HepG2 (cell line): ENCODE measurements around the gene THAP5. TPM values are rescaled to one million over a fixed set of nuclear protein-coding genes. Genes with fewer than 3 reads are reported as not detected.

Source experiments
- ATF7-NPFF ChIP-seq: sonication (generic); formaldehyde crosslinking; IDR thresholded peaks from 2 replicates; pipeline ENCODE4 v1.8.1; 2023; ENCODE audit warnings: mild to moderate bottlenecking, low read depth, missing genetic modification reagents, moderate library complexity
- DMTF1 ChIP-seq: sonication (generic); formaldehyde crosslinking; IDR thresholded peaks from 2 replicates; pipeline ENCODE4 v1.4.0; 2020; ENCODE audit warnings: mild to moderate bottlenecking, missing genetic modification reagents
- DZIP1 ChIP-seq: sonication (generic); formaldehyde crosslinking; IDR thresholded peaks from 2 replicates; pipeline ENCODE4 v1.5.0; 2020; ENCODE audit warnings: mild to moderate bottlenecking, missing genetic modification reagents
- FOXK2 ChIP-seq: fragments of 450-650 bp; IDR thresholded peaks from 2 replicates; pipeline ENCODE4 v1.6.1; 2016
- GABPA ChIP-seq, 2 experiments: IDR thresholded peaks; 2 replicates each; pipeline ENCODE4 v1.6.1; 2011 to 2016; ENCODE audit warnings: low read depth in 2 of 2, low read length in 1 of 2, missing biosample characterization in 1 of 2, missing genetic modification characterization in 1 of 2
- GLI4 ChIP-seq: sonication (generic); formaldehyde crosslinking; IDR thresholded peaks from 2 replicates; pipeline ENCODE4 v1.5.1; 2020; ENCODE audit warnings: missing genetic modification reagents, mild to moderate bottlenecking, moderate library complexity, borderline replicate concordance
- GPN1 ChIP-seq: sonication (generic); formaldehyde crosslinking; IDR thresholded peaks from 2 replicates; pipeline ENCODE4 v1.5.1; 2020; ENCODE audit warnings: missing genetic modification reagents, borderline replicate concordance
- HIVEP1 ChIP-seq: sonication (generic); formaldehyde crosslinking; IDR thresholded peaks from 2 replicates; pipeline ENCODE4 v1.4.0; 2020; ENCODE audit warnings: mild to moderate bottlenecking, missing genetic modification reagents
- PHF5A ChIP-seq: IDR thresholded peaks from one replicate; pipeline ENCODE4 v1.6.1; 2018; ENCODE audit warnings: low read depth, missing genetic modification reagents; ENCODE audit not compliant: unreplicated experiment
- POGZ ChIP-seq: sonication (generic); formaldehyde crosslinking; IDR thresholded peaks from 2 replicates; pipeline ENCODE4 v1.4.0; 2020; ENCODE audit warnings: mild to moderate bottlenecking, missing genetic modification reagents
- RFX5 ChIP-seq: IDR thresholded peaks from 2 replicates; pipeline ENCODE4 v1.6.1; 2011; ENCODE audit warnings: low read depth, low read length, improper control_type of control experiment
- SIX1 ChIP-seq: sonication (generic); formaldehyde crosslinking; IDR thresholded peaks from 2 replicates; pipeline ENCODE4 v1.4.0; 2020; ENCODE audit warnings: missing genetic modification reagents, borderline replicate concordance
- TAF1 ChIP-seq: sonication (generic); formaldehyde crosslinking; IDR thresholded peaks from 2 replicates; pipeline ENCODE4 v1.4.0; 2020; ENCODE audit warnings: missing genetic modification reagents
- TAF15 ChIP-seq: fragments of 200-400 bp; formaldehyde crosslinking; IDR thresholded peaks from one replicate; pipeline ENCODE4 v1.6.1; 2018; ENCODE audit warnings: mild to moderate bottlenecking, low read depth, low read length; ENCODE audit not compliant: poor library complexity, severe bottlenecking
- YEATS2 ChIP-seq: sonication (generic); formaldehyde crosslinking; IDR thresholded peaks from 2 replicates; pipeline ENCODE4 v1.4.0; 2020; ENCODE audit warnings: missing genetic modification reagents, borderline replicate concordance
- ZFP41 ChIP-seq: sonication (generic); formaldehyde crosslinking; IDR thresholded peaks from 2 replicates; pipeline ENCODE4 v1.4.0; 2020; ENCODE audit warnings: mild to moderate bottlenecking, missing genetic modification reagents, borderline replicate concordance
- ZFY ChIP-seq: sonication (generic); formaldehyde crosslinking; IDR thresholded peaks from 2 replicates; pipeline ENCODE4 v1.4.0; 2020; ENCODE audit warnings: missing genetic modification reagents
- ZNF264 ChIP-seq: sonication (generic); formaldehyde crosslinking; IDR thresholded peaks from 2 replicates; pipeline ENCODE4 v1.4.0; 2020; ENCODE audit warnings: missing genetic modification reagents
- ZNF740 ChIP-seq: sonication (generic); formaldehyde crosslinking; IDR thresholded peaks from 2 replicates; pipeline ENCODE4 v1.4.0; 2020; ENCODE audit warnings: missing genetic modification reagents
- ZNF782 ChIP-seq: sonication (generic); formaldehyde crosslinking; IDR thresholded peaks from 2 replicates; pipeline ENCODE4 v1.4.0; 2020; ENCODE audit warnings: missing genetic modification reagents, mild to moderate bottlenecking, borderline replicate concordance
- ZUFSP ChIP-seq: sonication (generic); formaldehyde crosslinking; IDR thresholded peaks from 2 replicates; pipeline ENCODE4 v1.9.0; 2021; ENCODE audit warnings: missing genetic modification reagents, mild to moderate bottlenecking, borderline replicate concordance
- polyA plus RNA-seq, 8 experiments: library from polyadenylated mRNA; depleted of rRNA in 3 of 8; stranded (reverse) in 7 of 8; unstranded in 1 of 8; fragments of >200 nt; fragmentation: Illumina TruSeq in 4 of 8; extraction: Trizol in 4 of 8; gene quantifications; 2 replicates each; pipeline versions ENCODE4 v1.2.1 to v1.2.3, GENCODE V29; 2011 to 2016; ENCODE audit warnings: low read depth in 4 of 8, missing spikeins in 1 of 8, mixed read lengths in 1 of 8; ENCODE audit not compliant: insufficient read depth in 1 of 8
- total RNA-seq, 5 experiments: library from RNA; depleted of rRNA; stranded (reverse); fragments of >200 nt; fragmentation: Illumina TruSeq; extraction: Trizol; gene quantifications; 2 replicates each; pipeline ENCODE4 v1.2.3, GENCODE V29; 2016; ENCODE audit warnings: low read depth in 1 of 5

Gene THAP5
- total and polyA plus RNA-seq, 2 of the 13 experiments (the other 11 are each of a cell fraction or from before 2014, with no cell fraction given), result 3.6 to 11.8 TPM

- no peak for TF ChIP-seq SIX1 (CRISPR knock-in tag)
- no peak; the same call in 1 of the 2 replicates for TF ChIP-seq GLI4 (CRISPR knock-in tag)
- TF ChIP-seq ZNF782, result no peak
- peak; percentile 66 for TF ChIP-seq ATF7-NPFF
- no peak for TF ChIP-seq PHF5A (CRISPR knock-in tag)
- no peak for TF ChIP-seq GPN1 (CRISPR knock-in tag)
- TF ChIP-seq YEATS2 (CRISPR knock-in tag), result peak; percentile 95
- TF ChIP-seq TAF15, result no peak
- no peak for TF ChIP-seq ZUFSP (CRISPR knock-in tag)
- TF ChIP-seq ZFY (CRISPR knock-in tag), result peak; percentile 89
- TF ChIP-seq POGZ (CRISPR knock-in tag), result peak; percentile 96
- peak; percentile 75 for TF ChIP-seq DZIP1 (CRISPR knock-in tag)
- 0 out of 2 replicates have a peak, but pooled peaks have one; percentile 47 for TF ChIP-seq HIVEP1 (CRISPR knock-in tag)
- TF ChIP-seq GABPA (IDR thresholded peaks at IDR 0.05; ENCODE audit: low read depth, low read length), result peak; percentile 74
- peak; percentile 97 for TF ChIP-seq GABPA (CRISPR knock-in tag; IDR thresholded peaks at IDR 0.05; ENCODE audit: low read depth)
- TF ChIP-seq FOXK2, result peak; percentile 38; the same call in 1 of the 2 replicates
- TF ChIP-seq ZNF264 (CRISPR knock-in tag), result no peak
- peak; percentile 62; the same call in 1 of the 2 replicates for TF ChIP-seq RFX5
- no peak for TF ChIP-seq ZNF740 (CRISPR knock-in tag)
- TF ChIP-seq DMTF1, result no peak
- TF ChIP-seq ZFP41 (CRISPR knock-in tag), result no peak
- peak; percentile 72 for TF ChIP-seq TAF1 (CRISPR knock-in tag)
These were observed 43.3 kb downstream of the THAP5 start, which contains the start of gene PNPLA8 (continued) for GRCh38 chr7:108525985-108526767.
